Upper lobe of left lung (tissue), 4 donors: Measurements from ENCODE around the gene NFU1.

Source experiments
- POLR2A ChIP-seq, 4 donors: fragments of 450-650 bp; IDR thresholded peaks; one replicate each; pipeline ENCODE4 v1.5.1; 2016 to 2017; ENCODE audit warnings: antibody characterized with exemption in 4 of 4, mild to moderate bottlenecking in 2 of 4
- POLR2AphosphoS5 ChIP-seq, 2 donors: sonication (generic); formaldehyde crosslinking; IDR thresholded peaks; one replicate each; pipeline ENCODE4 v1.5.1; 2017; ENCODE audit warnings: antibody characterized with exemption in 2 of 2
- TF ChIP-seq, protein P1 (sequence below), 6 experiments: fragments of 450-650 bp in 4 of 6; fragments of 200-600 bp in 2 of 6; sonication (generic) in 2 of 6; IDR thresholded peaks; one replicate each; pipeline ENCODE4 v1.5.1; 2016 to 2019; ENCODE audit warnings: antibody characterized with exemption in 6 of 6

DNA sequence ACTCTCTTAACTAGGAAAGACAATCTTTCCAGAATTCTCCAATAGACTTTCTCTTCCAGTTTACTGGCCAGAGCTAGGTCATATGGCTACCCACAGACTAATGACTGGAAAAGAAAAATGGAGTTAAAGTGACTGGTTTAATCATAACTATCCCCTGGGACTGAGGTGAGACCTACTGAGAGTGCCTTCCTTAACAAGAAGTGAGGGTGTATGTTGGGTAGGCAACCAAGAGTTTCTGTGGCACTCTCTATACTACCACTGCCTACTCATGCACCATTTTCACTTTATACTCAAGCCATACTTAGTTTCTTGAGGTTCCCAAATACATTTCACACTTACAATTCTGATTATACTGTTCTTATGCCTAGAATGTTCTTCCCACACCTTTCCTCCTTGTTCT, 43.3 kb downstream of the NFU1 start:
- TF ChIP-seq, protein P1, sequence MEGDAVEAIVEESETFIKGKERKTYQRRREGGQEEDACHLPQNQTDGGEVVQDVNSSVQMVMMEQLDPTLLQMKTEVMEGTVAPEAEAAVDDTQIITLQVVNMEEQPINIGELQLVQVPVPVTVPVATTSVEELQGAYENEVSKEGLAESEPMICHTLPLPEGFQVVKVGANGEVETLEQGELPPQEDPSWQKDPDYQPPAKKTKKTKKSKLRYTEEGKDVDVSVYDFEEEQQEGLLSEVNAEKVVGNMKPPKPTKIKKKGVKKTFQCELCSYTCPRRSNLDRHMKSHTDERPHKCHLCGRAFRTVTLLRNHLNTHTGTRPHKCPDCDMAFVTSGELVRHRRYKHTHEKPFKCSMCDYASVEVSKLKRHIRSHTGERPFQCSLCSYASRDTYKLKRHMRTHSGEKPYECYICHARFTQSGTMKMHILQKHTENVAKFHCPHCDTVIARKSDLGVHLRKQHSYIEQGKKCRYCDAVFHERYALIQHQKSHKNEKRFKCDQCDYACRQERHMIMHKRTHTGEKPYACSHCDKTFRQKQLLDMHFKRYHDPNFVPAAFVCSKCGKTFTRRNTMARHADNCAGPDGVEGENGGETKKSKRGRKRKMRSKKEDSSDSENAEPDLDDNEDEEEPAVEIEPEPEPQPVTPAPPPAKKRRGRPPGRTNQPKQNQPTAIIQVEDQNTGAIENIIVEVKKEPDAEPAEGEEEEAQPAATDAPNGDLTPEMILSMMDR (IDR thresholded peaks at IDR 0.05): no peak
- TF ChIP-seq POLR2A (IDR thresholded peaks at IDR 0.05) (no peak), POLR2AphosphoS5 (IDR thresholded peaks at IDR 0.05) (no peak)
